Measurements from ENCODE around the gene RAI2. TPM values are rescaled to one million over a fixed set of nuclear protein-coding genes. Genes with fewer than 3 reads are reported as not detected.
"Not testable (repeated sequence)": the region's sequence is repeated elsewhere in the genome, so short reads cannot be mapped to it uniquely, and the experiment has no call there.

Gene RAI2
- total RNA-seq, 1 donor from 2014 or later: 19.1 TPM

DNA sequence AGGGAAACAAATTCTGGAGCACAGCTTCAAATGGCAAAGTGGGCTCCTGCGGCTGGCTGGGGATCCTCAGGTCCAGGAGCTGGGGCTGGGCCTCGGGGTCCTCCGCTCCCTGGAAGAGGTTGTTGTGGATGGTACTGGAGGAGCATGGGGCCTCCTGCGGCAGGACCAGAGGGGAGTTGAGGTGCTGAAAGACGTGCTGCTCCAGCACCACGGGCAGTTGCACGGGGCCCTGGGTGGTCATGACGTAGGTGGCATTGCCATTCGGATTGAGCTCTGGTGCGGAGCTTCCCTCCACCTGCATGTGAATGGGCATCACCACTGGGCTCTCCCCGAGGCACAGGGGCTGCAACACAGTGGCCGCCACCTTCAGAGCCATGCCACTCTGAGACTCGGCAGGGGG is 59.7 kb downstream of the RAI2 start:
- intact Hi-C loops (cut with DNase I): no loop called here
- DNase-seq (ENCODE audit: missing footprints): no peak
- no peak for ATAC-seq

DNA sequence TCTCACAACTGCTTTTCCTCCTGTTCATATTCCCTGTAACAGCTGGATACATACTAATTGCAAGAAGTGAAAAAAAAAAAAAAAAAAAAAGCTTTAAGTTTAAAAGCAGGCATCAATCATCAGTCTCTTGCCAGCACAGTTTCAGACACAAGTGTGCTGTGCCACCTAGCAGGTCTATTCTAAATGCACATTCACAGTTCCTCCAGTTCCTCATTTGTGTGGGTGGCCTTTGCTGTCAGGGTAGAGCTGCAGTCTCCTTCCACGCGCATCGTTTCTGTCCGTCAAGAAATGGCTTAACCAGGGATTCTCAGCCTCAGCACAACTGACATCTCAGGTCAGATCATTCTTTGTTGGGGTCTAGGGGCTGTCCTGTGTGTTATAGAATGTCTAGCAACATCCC is 62.2 kb downstream of the RAI2 start:
- DNase-seq (ENCODE audit: missing footprints): no peak
- no peak for ATAC-seq
- intact Hi-C loops (cut with DNase I): no loop called here

DNA sequence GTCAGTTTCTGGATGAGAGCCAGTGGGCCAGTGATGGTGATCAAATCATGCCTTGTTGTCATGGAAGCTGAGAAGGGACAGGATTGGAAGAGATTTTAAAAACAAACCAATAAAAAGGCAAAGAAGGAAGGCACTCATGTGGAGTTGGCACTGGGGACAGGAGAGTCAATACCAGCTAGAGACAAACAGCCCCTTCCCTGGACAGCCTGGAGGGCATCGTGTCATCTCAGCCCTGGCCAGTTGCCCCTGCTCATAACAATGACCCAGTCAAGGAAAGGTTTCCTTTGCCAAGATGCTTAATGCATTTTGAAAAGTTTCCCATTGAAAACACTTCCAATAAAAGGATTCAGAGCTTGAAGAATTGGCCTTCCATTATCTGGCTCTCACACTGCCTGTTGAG is 68.3 kb downstream of the RAI2 start:
- DNase-seq (ENCODE audit: missing footprints) (no peak), ATAC-seq (no peak)
- intact Hi-C loops (cut with DNase I): no loop called here

DNA sequence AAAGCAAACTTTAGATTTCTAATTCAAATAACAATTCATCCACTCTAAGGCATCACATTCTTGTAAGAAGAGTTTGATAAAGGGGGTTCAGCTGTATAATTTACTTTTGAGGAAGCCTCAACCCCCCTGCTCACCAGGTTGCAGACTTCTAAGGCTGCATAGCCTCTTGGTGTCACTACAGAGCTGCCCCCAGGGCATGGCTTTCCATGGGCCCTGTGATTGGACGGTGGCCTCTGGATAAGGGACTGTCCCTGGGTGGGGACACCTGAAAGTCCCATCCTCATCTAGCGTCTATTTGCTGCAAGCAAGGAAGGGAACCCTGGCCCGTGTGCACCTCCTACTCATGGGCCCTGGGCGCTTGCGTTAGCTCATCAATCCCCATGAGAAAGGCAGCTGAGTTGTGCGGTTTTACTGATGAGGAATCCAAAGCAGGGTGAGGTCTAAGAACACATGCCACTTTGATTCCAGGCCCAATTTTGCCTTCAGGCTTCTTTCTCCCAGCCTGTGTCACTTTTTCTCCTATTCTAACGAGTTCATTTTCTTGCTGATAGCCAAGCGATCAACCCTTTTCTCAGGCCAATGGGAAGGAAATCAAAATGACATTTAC is 72.0 kb downstream of the RAI2 start:
- no peak for DNase-seq (ENCODE audit: missing footprints)
- intact Hi-C loops (cut with DNase I): loop anchor here (10.0 kb wide), 1 partner anchor 416 kb away; no protein-coding TSS in a partner anchor
- ATAC-seq: no peak

DNA sequence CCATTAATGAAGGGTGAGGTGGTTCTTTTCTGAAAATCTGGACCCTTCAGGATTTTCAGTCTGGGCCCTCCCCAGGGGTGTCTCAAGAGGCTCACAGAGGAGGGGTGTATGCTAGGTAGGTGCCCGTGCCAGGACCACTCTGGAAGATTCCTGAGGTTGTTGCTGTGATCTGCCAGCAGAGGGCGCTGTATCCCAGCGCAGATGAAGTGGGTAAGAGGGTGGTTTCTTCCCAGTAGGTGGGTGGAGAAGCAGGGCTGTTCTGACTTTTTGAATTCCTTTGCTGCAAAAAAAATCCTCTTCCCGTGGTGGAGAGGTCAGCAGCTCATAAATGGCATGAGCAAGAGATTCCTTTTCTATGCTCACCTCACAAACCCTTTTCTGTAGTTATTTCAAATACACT is 72.7 kb downstream of the RAI2 start:
- intact Hi-C loops (cut with DNase I): loop anchor here (10.0 kb wide), 1 partner anchor 416 kb away; no protein-coding TSS in a partner anchor
- no peak for DNase-seq (ENCODE audit: missing footprints)
- ATAC-seq: peak; percentile 42

DNA sequence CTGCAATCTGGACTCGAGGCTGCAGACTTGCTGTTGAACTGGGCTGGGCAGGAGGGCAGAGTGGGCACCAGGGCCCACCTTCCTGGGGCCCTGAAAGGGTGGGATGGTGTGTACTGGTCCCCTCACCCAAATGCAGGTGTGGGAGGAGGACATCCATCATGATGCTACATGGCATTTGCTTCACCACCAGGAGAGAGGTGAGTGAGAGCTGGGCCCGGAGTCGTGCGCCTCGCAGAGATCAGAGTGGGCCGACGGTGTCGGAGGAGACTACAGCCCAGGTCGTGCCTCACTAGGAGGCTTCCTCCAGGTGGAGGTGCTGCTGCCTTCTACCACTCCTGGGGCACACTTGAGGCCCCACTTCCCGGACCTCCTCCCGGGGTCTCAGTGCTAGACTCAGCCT is 73.5 kb downstream of the RAI2 start:
- ATAC-seq (no peak), DNase-seq (ENCODE audit: missing footprints) (no peak)
- intact Hi-C loops (cut with DNase I): loop anchor here (10.0 kb wide), 1 partner anchor 417 kb away; no protein-coding TSS in a partner anchor

DNA sequence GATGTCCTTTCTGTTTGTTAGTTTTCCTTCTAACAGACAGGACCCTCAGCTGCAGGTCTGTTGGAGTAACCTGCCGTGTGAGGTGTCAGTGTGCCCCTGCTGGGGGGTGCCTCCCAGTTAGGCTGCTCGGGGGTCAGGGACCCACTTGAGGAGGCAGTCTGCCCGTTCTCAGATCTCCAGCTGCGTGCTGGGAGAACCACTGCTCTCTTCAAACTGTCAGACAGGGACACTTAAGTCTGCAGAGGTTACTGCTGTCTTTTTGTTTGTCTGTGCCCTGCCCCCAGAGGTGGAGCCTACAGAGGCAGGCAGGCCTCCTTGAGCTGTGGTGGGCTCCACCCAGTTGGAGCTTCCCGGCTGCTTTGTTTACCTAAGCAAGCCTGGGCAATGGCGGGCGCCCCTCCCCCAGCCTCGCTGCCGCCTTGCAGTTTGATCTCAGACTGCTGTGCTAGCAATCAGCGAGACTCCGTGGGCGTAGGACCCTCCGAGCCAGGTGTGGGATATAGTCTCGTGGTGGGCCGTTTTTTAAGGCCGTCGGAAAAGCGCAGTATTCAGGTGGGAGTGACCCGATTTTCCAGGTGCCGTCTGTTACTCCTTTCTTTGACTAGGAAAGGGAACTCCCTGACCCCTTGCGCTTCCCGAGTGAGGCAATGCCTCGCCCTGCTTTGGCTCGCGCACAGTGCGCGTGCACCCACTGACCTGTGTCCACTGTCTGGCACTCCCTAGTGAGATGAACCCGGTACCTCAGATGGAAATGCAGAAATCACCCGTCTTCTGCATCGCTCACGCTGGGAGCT is 74.3 kb downstream of the RAI2 start:
- not testable (repeated sequence) for DNase-seq (ENCODE audit: missing footprints); ATAC-seq
- intact Hi-C loops (cut with DNase I): loop anchor here (10.0 kb wide), 1 partner anchor 418 kb away; no protein-coding TSS in a partner anchor

DNA sequence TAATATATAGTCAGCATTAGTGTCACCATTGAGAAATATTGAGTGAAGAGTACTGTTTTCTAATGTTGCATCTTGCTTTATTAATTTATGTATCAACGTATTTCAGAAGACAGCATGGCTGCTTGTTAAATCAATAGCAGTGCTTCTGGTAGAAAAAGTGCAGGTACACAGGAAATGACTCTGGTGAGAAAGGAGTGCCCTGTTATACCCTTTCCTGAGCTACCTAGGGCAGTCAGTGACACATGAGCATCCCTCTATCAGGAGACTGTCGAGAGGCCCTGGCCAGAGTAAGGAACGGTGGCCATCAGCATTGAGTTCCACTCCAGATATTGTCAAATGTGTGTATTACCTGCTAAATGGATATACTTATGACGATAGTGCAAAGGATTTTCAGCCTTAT is 81.7 kb downstream of the RAI2 start:
- DNase-seq (ENCODE audit: missing footprints) (no peak), ATAC-seq (no peak)
- intact Hi-C loops (cut with DNase I): no loop called here

DNA sequence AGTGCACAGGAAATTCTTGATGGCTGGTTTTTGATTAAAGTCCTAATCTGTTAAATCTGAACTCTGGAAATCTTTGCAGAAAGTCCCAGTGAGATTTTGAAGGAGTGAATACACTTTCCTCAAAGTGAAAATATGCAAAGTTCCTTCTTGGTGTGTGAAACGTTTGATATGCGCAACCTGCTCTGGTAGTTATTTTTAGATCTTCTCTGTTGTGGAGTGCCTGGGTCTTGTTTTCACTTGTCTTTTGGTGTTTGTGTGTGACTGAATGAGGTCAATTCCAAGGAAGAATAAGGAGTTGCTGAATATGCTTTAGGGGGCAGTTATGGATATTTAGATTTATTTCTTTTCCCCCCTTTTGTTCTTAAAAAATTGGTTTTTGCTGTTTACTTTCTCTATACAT is 82.1 kb downstream of the RAI2 start:
- no peak for ATAC-seq
- no peak for DNase-seq (ENCODE audit: missing footprints)
- intact Hi-C loops (cut with DNase I): no loop called here

DNA sequence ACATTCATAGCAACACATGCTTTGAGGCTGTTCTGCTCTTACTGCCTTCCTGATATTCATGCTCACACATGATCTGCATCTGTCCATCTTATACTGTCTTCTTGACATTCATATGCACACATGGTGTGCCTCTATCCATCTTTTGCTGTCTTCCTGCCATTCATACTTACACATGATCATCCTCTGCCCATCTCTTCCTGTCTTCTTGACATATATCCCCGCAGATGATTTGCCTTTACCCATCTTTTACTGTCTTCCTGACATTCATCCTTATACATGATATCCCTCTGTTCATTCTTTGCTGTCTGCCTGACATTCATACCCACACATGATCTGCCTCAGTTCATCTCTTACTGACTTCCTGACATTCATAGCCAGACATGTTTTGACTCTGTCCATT is 87.0 kb downstream of the RAI2 start:
- intact Hi-C loops (cut with DNase I): no loop called here
- DNase-seq (ENCODE audit: missing footprints) (no peak), ATAC-seq (no peak)

DNA sequence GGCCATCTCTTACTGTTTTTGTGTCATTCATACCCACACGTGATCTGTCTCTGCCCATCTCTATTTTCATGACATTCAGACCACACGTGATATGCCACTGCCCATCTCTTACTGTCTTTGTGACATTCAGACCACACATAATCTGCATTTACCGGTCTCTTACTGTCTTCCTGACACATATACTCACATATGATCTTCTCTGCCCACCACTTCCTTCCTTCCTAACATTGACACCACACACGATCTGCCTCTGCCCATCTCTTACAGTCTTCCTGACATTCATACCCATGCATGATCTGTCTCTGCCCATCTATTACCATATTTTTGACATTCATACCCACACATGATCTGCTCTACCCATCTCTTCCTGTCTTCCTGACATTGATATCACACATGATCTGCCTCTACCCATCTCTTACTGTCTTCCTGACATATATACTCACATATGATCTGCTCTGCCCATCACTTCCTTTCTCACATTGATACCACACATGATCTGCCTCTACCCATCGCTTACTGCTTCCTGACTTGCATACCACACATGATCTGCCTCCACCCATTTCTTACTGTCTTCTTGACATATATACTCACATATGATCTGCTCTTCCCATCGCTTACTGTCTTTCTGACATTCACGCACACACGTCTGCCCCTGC is 87.7 kb downstream of the RAI2 start:
- ATAC-seq (no peak), DNase-seq (ENCODE audit: missing footprints) (no peak)
- intact Hi-C loops (cut with DNase I): no loop called here

DNA sequence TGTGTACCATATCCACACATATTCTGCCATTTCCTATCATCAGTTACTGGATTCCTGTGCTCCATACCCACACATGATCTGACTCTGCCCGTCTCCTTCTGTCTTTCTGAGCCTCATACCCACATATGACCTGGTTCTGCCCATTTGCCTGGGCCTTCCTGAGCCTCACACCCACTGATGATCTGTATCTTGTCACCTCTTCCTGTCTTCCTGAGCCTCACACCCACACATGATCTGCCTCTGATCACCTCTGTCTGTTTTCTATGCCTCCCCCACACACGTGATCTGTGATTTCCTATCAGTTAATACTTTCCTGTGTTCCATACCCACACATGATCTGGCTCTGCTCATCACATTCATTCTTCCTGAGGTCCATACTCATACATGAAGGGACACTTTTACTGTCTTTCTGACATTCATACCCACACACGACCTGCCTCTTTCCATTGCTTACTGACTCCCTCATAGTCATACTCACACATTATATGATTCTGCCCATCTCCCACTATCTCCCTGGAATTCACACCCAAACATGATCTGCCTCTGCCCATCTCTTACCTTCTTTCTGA is 91.3 kb downstream of the RAI2 start:
- intact Hi-C loops (cut with DNase I): no loop called here
- DNase-seq (ENCODE audit: missing footprints) (no peak), ATAC-seq (no peak)

DNA sequence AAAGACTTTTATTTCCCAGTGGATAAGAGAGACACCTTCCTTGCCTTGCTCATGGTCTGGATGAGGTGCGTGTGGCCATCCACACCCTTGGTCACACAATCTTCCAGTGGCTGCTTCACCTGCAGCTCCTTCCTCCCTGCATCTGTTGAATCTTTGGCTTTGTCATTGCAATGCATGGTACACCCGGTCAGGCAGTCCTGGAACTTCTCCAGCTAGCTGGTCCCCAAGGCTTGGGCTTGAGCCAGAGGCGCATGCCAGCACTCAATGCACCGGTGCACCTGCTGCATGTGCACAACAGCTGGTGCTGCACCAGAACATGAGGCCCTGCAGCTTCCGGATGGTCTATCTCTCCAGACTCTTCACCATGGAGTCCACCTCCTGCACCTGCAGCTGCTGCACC is 92.1 kb downstream of the RAI2 start:
- DNase-seq (ENCODE audit: missing footprints): no peak
- intact Hi-C loops (cut with DNase I): no loop called here
- ATAC-seq: no peak

DNA sequence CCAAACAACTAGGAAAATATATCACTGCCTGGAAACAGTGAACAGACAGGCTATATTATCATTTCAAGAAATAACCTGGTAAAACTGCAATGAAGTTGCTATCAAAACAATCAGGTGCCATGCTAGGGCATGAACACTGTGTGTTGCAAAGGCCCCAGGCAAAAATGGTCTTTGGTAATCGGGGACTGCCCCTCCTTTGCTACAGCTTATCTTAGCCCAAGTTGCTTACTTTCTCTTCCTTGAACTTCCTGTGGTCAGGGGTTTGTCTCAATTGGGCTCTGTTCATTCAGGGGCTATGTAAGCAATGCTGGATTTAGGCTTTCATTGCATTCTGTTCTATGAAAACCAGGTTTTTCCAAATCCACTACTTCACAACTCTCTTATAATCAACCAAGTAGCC is 93.4 kb downstream of the RAI2 start:
- DNase-seq (ENCODE audit: missing footprints): no peak
- no peak for ATAC-seq
- intact Hi-C loops (cut with DNase I): no loop called here

DNA sequence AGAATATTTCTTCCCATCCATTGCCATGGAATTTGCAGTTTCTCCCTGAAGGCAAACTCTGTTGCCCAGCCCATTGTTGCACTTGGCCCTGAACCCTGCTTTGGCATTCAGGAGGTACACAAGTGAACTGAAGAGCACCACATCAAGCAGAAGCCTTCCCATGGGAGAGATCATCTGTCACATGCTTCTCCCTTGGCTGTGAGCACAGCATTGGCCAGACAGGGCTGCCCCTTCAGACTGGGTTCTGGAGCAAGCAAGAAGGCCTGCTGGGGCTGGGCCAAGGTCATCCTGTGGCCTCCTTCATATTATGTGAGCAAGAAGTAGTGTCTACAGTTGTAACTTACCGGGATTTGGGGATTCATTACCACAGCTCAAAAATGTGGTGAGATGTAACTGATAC is 101.1 kb downstream of the RAI2 start:
- intact Hi-C loops (cut with DNase I): no loop called here
- ATAC-seq: no peak

DNA sequence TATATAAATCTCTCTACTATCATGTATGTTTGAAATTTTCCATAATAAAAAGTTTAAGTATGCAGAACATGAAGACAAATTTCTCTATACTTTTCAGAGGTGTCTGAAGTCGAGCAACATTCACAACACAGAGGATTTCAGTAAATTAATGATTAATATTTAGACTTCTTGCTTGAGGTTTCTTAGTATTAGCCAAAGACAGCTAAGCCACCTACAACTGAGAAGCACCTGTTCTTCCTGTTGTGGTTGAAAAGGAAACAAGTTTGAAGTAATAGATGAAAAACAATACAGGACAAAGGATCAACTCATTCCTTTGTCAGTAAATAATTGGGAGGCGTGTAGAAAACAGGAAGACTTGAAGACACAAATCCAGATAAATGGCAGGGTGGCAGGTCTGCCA is 102.7 kb downstream of the RAI2 start:
- intact Hi-C loops (cut with DNase I): no loop called here
- no peak for DNase-seq (ENCODE audit: missing footprints)

More for the DNA sequence above, 101.1 kb downstream of the RAI2 start:
- DNase-seq (ENCODE audit: missing footprints): no peak

DNA sequence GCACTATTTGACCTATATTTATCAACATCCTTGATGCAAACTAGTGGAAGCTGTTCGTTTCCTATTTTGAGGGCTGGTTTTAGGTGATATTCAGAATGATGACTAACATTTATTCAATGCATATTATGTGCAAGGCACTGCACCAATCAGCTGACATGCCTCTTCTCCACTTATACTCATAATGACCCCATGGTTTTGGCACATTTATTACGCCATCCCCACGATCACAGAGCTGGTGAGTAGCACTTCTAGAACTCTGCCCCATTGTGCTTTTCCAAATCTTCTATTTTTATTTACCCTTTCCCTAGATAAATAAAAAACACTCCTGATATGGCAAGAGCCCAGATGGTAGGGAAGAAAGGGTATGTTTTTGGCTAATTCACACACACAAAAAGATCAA is 110.7 kb downstream of the RAI2 start:
- no peak for ATAC-seq
- DNase-seq (ENCODE audit: missing footprints): no peak
- intact Hi-C loops (cut with DNase I): no loop called here

More for the DNA sequence above, 102.7 kb downstream of the RAI2 start:
- no peak for ATAC-seq
